HG03565 (cell line): Measurements from ENCODE around the gene HDAC9.
"Not testable (repeated sequence)": the region's sequence is repeated elsewhere in the genome, so short reads cannot be mapped to it uniquely, and the experiment has no call there.

Experiments used
- ATAC-seq: cut with Tn5 transposase; IDR thresholded peaks from one replicate; pipeline ENCODE4 v1.9.1; 2021; ENCODE audit warnings: mild to moderate bottlenecking, moderate library complexity; ENCODE audit not compliant: unreplicated experiment

HDAC9 gene

GRCh38 chr7:18702071-18702829 lies 206.7 kb downstream of the HDAC9 start:
- ATAC-seq = no peak

- no peak for ATAC-seq
Observed at GRCh38 chr7:18703685-18704084, 208.1 kb downstream of the HDAC9 start.

GRCh38 chr7:18706670-18707069 lies 211.1 kb downstream of the HDAC9 start:
- ATAC-seq = no peak

- no peak for ATAC-seq
Observed at GRCh38 chr7:18708204-18708603, 212.7 kb downstream of the HDAC9 start.

GRCh38 chr7:18715988-18716387 lies 220.4 kb downstream of the HDAC9 start:
- ATAC-seq = no peak

- ATAC-seq = no peak
Observed at GRCh38 chr7:18721429-18721828, 225.9 kb downstream of the HDAC9 start.

GRCh38 chr7:18724318-18724717 lies 228.8 kb downstream of the HDAC9 start:
- ATAC-seq = no peak

GRCh38 chr7:18727115-18727870 lies 231.7 kb downstream of the HDAC9 start:
- ATAC-seq = no peak

GRCh38 chr7:18736012-18736411 lies 240.5 kb downstream of the HDAC9 start:
- not testable (repeated sequence) for ATAC-seq

GRCh38 chr7:18740579-18740988 lies 245.0 kb downstream of the HDAC9 start:
- ATAC-seq = no peak

GRCh38 chr7:18753972-18754610 lies 258.5 kb downstream of the HDAC9 start:
- ATAC-seq = no peak

- ATAC-seq = no peak
Observed at GRCh38 chr7:18754766-18755165, 259.2 kb downstream of the HDAC9 start.

- ATAC-seq = no peak
Observed at GRCh38 chr7:18755793-18756192, 260.2 kb downstream of the HDAC9 start.

GRCh38 chr7:18756378-18757050 lies 261.0 kb downstream of the HDAC9 start:
- ATAC-seq = no peak

GRCh38 chr7:18760046-18760445 lies 264.5 kb downstream of the HDAC9 start:
- no peak for ATAC-seq

- no peak for ATAC-seq
Observed at GRCh38 chr7:18760631-18761445, 265.3 kb downstream of the HDAC9 start.

GRCh38 chr7:18762189-18762588 lies 266.6 kb downstream of the HDAC9 start:
- ATAC-seq = no peak

GRCh38 chr7:18768256-18768655 lies 272.7 kb downstream of the HDAC9 start:
- no peak for ATAC-seq

GRCh38 chr7:18770154-18770811 lies 274.7 kb downstream of the HDAC9 start:
- ATAC-seq = no peak

- no peak for ATAC-seq
Observed at GRCh38 chr7:18770822-18771221, 275.3 kb downstream of the HDAC9 start.
